Spinal cord (tissue), 10 donors: ENCODE results near the gene SPATA32. TPM values are rescaled to one million over a fixed set of nuclear protein-coding genes. Genes with fewer than 3 reads are reported as not detected.

Experiments
- DNase-seq, 6 donors: peaks; one replicate each; pipeline versions ENCODE4 v3.0.0 to v3.0.0-alpha.2; 2013 to 2015; ENCODE audit warnings: low spot score in 6 of 6, low read depth in 4 of 6
- H3K27ac ChIP-seq: one replicate; pipeline ENCODE4 v1.5.1; 2013; ENCODE audit warnings: low read depth, low read length, control low read depth
- H3K27me3 ChIP-seq: one replicate; pipeline ENCODE4 v1.6.1; 2013; ENCODE audit warnings: low read length; ENCODE audit not compliant: control insufficient read depth, insufficient read depth
- H3K36me3 ChIP-seq: one replicate; pipeline ENCODE4 v1.6.1; 2013; ENCODE audit warnings: low read length; ENCODE audit not compliant: control insufficient read depth, insufficient read depth
- H3K4me1 ChIP-seq: one replicate; pipeline ENCODE4 v1.6.1; 2013; ENCODE audit warnings: low read length; ENCODE audit not compliant: control insufficient read depth, insufficient read depth
- H3K4me3 ChIP-seq: one replicate; pipeline ENCODE4 v1.5.1; 2013; ENCODE audit warnings: low read depth, low read length, control low read depth
- H3K9me3 ChIP-seq: one replicate; pipeline ENCODE4 v1.6.1; 2013; ENCODE audit warnings: low read length; ENCODE audit not compliant: control insufficient read depth, insufficient read depth
- WGBS: methylation state at CpG from one replicate; pipeline ENCODE4 v1.1.5; 2013; ENCODE audit warnings: missing lambda C conversion rate; ENCODE audit not compliant: insufficient coverage; 5-methylcytosine and 5-hydroxymethylcytosine counted together
- polyA plus RNA-seq, 2 donors: library from polyadenylated mRNA; unstranded; fragments of 120-200 nt; gene quantifications; one replicate each; pipeline ENCODE4 v1.2.1, GENCODE V29; 2013; ENCODE audit not compliant: insufficient read length in 2 of 2
- total RNA-seq, 2 donors: library from RNA; depleted of rRNA in 1 of 2; stranded (reverse); fragments of 120-200 nt in 1 of 2; fragments of >200 nt in 1 of 2; gene quantifications; one replicate each; pipeline versions ENCODE4 v1.2.3 to v1.2.4, GENCODE V29; 2013 to 2014
- donor health status: healthy.

The SPATA32 gene
- total and polyA plus RNA-seq, 4 donors: 0.20 TPM; not detected in 3

- no peaks in the 10 kb centered on the region for H3K27me3 ChIP-seq
- DNase-seq: no peak
- H3K36me3 ChIP-seq: peaks cover 22% of the 10 kb centered on the region
- H3K4me1 ChIP-seq: peaks cover 34% of the 10 kb centered on the region
- no peak overlapping the region for H3K4me3 ChIP-seq
- 68% methylated on average over 19 of the region's 19 CpGs for WGBS
- H3K9me3 ChIP-seq: no peaks in the 10 kb centered on the region
- H3K27ac ChIP-seq: no peak overlapping the region
These were observed 30.3 kb downstream of the SPATA32 start for GRCh38 chr17:45231481-45232116.

- H3K27me3 ChIP-seq: no peaks in the 10 kb centered on the region
- 16% methylated on average over 5 of the region's 12 CpGs for WGBS
- no peak overlapping the region for H3K27ac ChIP-seq
- peak in 1 of 6 donors; percentile 69 for DNase-seq
- no peak overlapping the region for H3K4me3 ChIP-seq
- H3K36me3 ChIP-seq: peaks cover 17% of the 10 kb centered on the region
- H3K4me1 ChIP-seq: peaks cover 29% of the 10 kb centered on the region
- no peaks in the 10 kb centered on the region for H3K9me3 ChIP-seq
These were observed 31.0 kb downstream of the SPATA32 start for GRCh38 chr17:45230787-45231480.

- peaks cover 16% of the 10 kb centered on the region for H3K36me3 ChIP-seq
- WGBS: 93% methylated on average over 2 of the region's 4 CpGs
- no peak for DNase-seq
- H3K4me3 ChIP-seq: no peak overlapping the region
- H3K27ac ChIP-seq: no peak overlapping the region
- peaks cover 27% of the 10 kb centered on the region for H3K4me1 ChIP-seq
- H3K27me3 ChIP-seq: no peaks in the 10 kb centered on the region
- H3K9me3 ChIP-seq: no peaks in the 10 kb centered on the region
These were observed 31.5 kb downstream of the SPATA32 start for GRCh38 chr17:45230410-45230786.

- H3K4me1 ChIP-seq: peaks cover 32% of the 10 kb centered on the region
- no peaks in the 10 kb centered on the region for H3K9me3 ChIP-seq
- H3K36me3 ChIP-seq: peaks cover 16% of the 10 kb centered on the region
- H3K27ac ChIP-seq: no peak overlapping the region
- no peak for DNase-seq
- WGBS: 78% methylated on average over 13 of the region's 16 CpGs
- H3K4me3 ChIP-seq: no peak overlapping the region
- H3K27me3 ChIP-seq: no peaks in the 10 kb centered on the region
These were observed 32.0 kb downstream of the SPATA32 start for GRCh38 chr17:45229681-45230409.

GRCh38 chr17:45228763-45229539 is 32.9 kb downstream of the SPATA32 start:
- H3K36me3 ChIP-seq: peaks cover 14% of the 10 kb centered on the region
- no peak overlapping the region for H3K4me3 ChIP-seq
- peaks cover 2% of the 10 kb centered on the region for H3K27me3 ChIP-seq
- peaks cover 33% of the 10 kb centered on the region for H3K4me1 ChIP-seq
- H3K27ac ChIP-seq: no peak overlapping the region
- H3K9me3 ChIP-seq: no peaks in the 10 kb centered on the region
- DNase-seq: no peak
- 47% methylated on average over 14 of the region's 19 CpGs for WGBS

GRCh38 chr17:45227926-45228762 is 33.8 kb downstream of the SPATA32 start:
- Histone ChIP-seq H3K27ac (no peak overlapping the region), H3K4me1 (peaks cover 37% of the 10 kb centered on the region), H3K9me3 (no peaks in the 10 kb centered on the region), H3K36me3 (peaks cover 7% of the 10 kb centered on the region), H3K4me3 (no peak overlapping the region), H3K27me3 (peaks cover 7% of the 10 kb centered on the region)
- no peak for DNase-seq
- 40% methylated on average over 17 of the region's 17 CpGs for WGBS

- Histone ChIP-seq H3K4me1 (peaks cover 46% of the 10 kb centered on the region), H3K9me3 (no peaks in the 10 kb centered on the region), H3K27me3 (peaks cover 16% of the 10 kb centered on the region), H3K4me3 (no peak overlapping the region), H3K27ac (no peak overlapping the region), H3K36me3 (peaks cover 7% of the 10 kb centered on the region)
- 81% methylated on average over 6 of the region's 8 CpGs for WGBS
- no peak for DNase-seq
These were observed 34.6 kb downstream of the SPATA32 start for GRCh38 chr17:45227101-45227925.

- H3K4me3 ChIP-seq: no peak overlapping the region
- DNase-seq: no peak
- H3K27me3 ChIP-seq: peaks cover 18% of the 10 kb centered on the region
- H3K27ac ChIP-seq: no peak overlapping the region
- 66% methylated on average over 3 of the region's 3 CpGs for WGBS
- H3K36me3 ChIP-seq: peaks cover 7% of the 10 kb centered on the region
- H3K4me1 ChIP-seq: peaks cover 48% of the 10 kb centered on the region
- H3K9me3 ChIP-seq: no peaks in the 10 kb centered on the region
These were observed 35.3 kb downstream of the SPATA32 start for GRCh38 chr17:45226576-45226975.
